ENCODE data around the gene SRRM3.
"Not testable (repeated sequence)": the region's sequence is repeated elsewhere in the genome, so short reads cannot be mapped to it uniquely, and the experiment has no call there.

The SRRM3 gene

GRCh38 chr7:76217942-76218566, 16.4 kb downstream of the SRRM3 start:
- no peaks in the 10 kb centered on the region for H3K36me3 ChIP-seq (ENCODE audit: insufficient read depth, low read length)
- H3K4me1 ChIP-seq (ENCODE audit: control insufficient read depth, insufficient read depth, low read length, unreplicated experiment), result peaks cover 5% of the 10 kb centered on the region
- H3K79me2 ChIP-seq (ENCODE audit: control insufficient read depth, insufficient read depth, low read length, unreplicated experiment), result no peaks in the 10 kb centered on the region
- no peak overlapping the region for H3K4me3 ChIP-seq (ENCODE audit: low read depth, low read length)
- no peak overlapping the region for H2AFZ ChIP-seq (ENCODE audit: low read length, unreplicated experiment)
- peaks cover 46% of the 10 kb centered on the region for H3K27me3 ChIP-seq (ENCODE audit: insufficient read depth, low read length)
- no peak overlapping the region for H3K27ac ChIP-seq (ENCODE audit: low read depth, low read length)

GRCh38 chr7:76220185-76221057, 18.7 kb downstream of the SRRM3 start:
- H3K36me3 ChIP-seq (ENCODE audit: insufficient read depth, low read length), result no peaks in the 10 kb centered on the region
- H2AFZ ChIP-seq (ENCODE audit: low read length, unreplicated experiment), result no peak overlapping the region
- no peaks in the 10 kb centered on the region for H3K79me2 ChIP-seq (ENCODE audit: control insufficient read depth, insufficient read depth, low read length, unreplicated experiment)
- peaks cover 46% of the 10 kb centered on the region for H3K27me3 ChIP-seq (ENCODE audit: insufficient read depth, low read length)
- no peak overlapping the region for H3K4me3 ChIP-seq (ENCODE audit: low read depth, low read length)
- peaks cover 5% of the 10 kb centered on the region for H3K4me1 ChIP-seq (ENCODE audit: control insufficient read depth, insufficient read depth, low read length, unreplicated experiment)
- H3K27ac ChIP-seq (ENCODE audit: low read depth, low read length), result no peak overlapping the region

GRCh38 chr7:76222333-76222732, 20.6 kb downstream of the SRRM3 start:
- H3K4me3 ChIP-seq (ENCODE audit: low read depth, low read length), result no peak overlapping the region
- peaks cover 42% of the 10 kb centered on the region for H3K27me3 ChIP-seq (ENCODE audit: insufficient read depth, low read length)
- H3K27ac ChIP-seq (ENCODE audit: low read depth, low read length), result no peak overlapping the region
- no peak overlapping the region for H2AFZ ChIP-seq (ENCODE audit: low read length, unreplicated experiment)
- H3K79me2 ChIP-seq (ENCODE audit: control insufficient read depth, insufficient read depth, low read length, unreplicated experiment), result no peaks in the 10 kb centered on the region
- H3K4me1 ChIP-seq (ENCODE audit: control insufficient read depth, insufficient read depth, low read length, unreplicated experiment), result peaks cover 5% of the 10 kb centered on the region
- H3K36me3 ChIP-seq (ENCODE audit: insufficient read depth, low read length), result no peaks in the 10 kb centered on the region

GRCh38 chr7:76222839-76223238, 21.1 kb downstream of the SRRM3 start:
- Histone ChIP-seq H2AFZ (ENCODE audit: low read length, unreplicated experiment) (no peak overlapping the region), H3K4me1 (ENCODE audit: control insufficient read depth, insufficient read depth, low read length, unreplicated experiment) (peaks cover 5% of the 10 kb centered on the region), H3K36me3 (ENCODE audit: insufficient read depth, low read length) (no peaks in the 10 kb centered on the region), H3K27me3 (ENCODE audit: insufficient read depth, low read length) (peaks cover 39% of the 10 kb centered on the region), H3K79me2 (ENCODE audit: control insufficient read depth, insufficient read depth, low read length, unreplicated experiment) (no peaks in the 10 kb centered on the region), H3K27ac (ENCODE audit: low read depth, low read length) (no peak overlapping the region), H3K4me3 (ENCODE audit: low read depth, low read length) (no peak overlapping the region)

- Histone ChIP-seq H3K79me2 (ENCODE audit: control insufficient read depth, insufficient read depth, low read length, unreplicated experiment) (no peaks in the 10 kb centered on the region), H2AFZ (ENCODE audit: low read length, unreplicated experiment) (no peak overlapping the region), H3K27ac (ENCODE audit: low read depth, low read length) (no peak overlapping the region), H3K27me3 (ENCODE audit: insufficient read depth, low read length) (peaks cover 34% of the 10 kb centered on the region), H3K36me3 (ENCODE audit: insufficient read depth, low read length) (no peaks in the 10 kb centered on the region), H3K4me1 (ENCODE audit: control insufficient read depth, insufficient read depth, low read length, unreplicated experiment) (peaks cover 5% of the 10 kb centered on the region), H3K4me3 (ENCODE audit: low read depth, low read length) (no peak overlapping the region)
Observed at GRCh38 chr7:76223286-76223972, 21.7 kb downstream of the SRRM3 start.

GRCh38 chr7:76224695-76225094, 23.0 kb downstream of the SRRM3 start:
- Histone ChIP-seq H3K4me3 (ENCODE audit: low read depth, low read length) (no peak overlapping the region), H3K36me3 (ENCODE audit: insufficient read depth, low read length) (no peaks in the 10 kb centered on the region), H3K4me1 (ENCODE audit: control insufficient read depth, insufficient read depth, low read length, unreplicated experiment) (peaks cover 5% of the 10 kb centered on the region), H3K27me3 (ENCODE audit: insufficient read depth, low read length) (peaks cover 36% of the 10 kb centered on the region), H3K79me2 (ENCODE audit: control insufficient read depth, insufficient read depth, low read length, unreplicated experiment) (no peaks in the 10 kb centered on the region), H3K27ac (ENCODE audit: low read depth, low read length) (no peak overlapping the region), H2AFZ (ENCODE audit: low read length, unreplicated experiment) (no peak overlapping the region)

GRCh38 chr7:76225379-76225778, 23.7 kb downstream of the SRRM3 start:
- Histone ChIP-seq H2AFZ (ENCODE audit: low read length, unreplicated experiment) (no peak overlapping the region), H3K36me3 (ENCODE audit: insufficient read depth, low read length) (no peaks in the 10 kb centered on the region), H3K4me3 (ENCODE audit: low read depth, low read length) (no peak overlapping the region), H3K27me3 (ENCODE audit: insufficient read depth, low read length) (peaks cover 43% of the 10 kb centered on the region), H3K27ac (ENCODE audit: low read depth, low read length) (no peak overlapping the region), H3K79me2 (ENCODE audit: control insufficient read depth, insufficient read depth, low read length, unreplicated experiment) (no peaks in the 10 kb centered on the region), H3K4me1 (ENCODE audit: control insufficient read depth, insufficient read depth, low read length, unreplicated experiment) (peaks cover 3% of the 10 kb centered on the region)

- Histone ChIP-seq H3K4me3 (ENCODE audit: low read depth, low read length) (no peak overlapping the region), H3K27me3 (ENCODE audit: insufficient read depth, low read length) (peaks cover 45% of the 10 kb centered on the region), H3K36me3 (ENCODE audit: insufficient read depth, low read length) (no peaks in the 10 kb centered on the region), H3K79me2 (ENCODE audit: control insufficient read depth, insufficient read depth, low read length, unreplicated experiment) (no peaks in the 10 kb centered on the region), H3K4me1 (ENCODE audit: control insufficient read depth, insufficient read depth, low read length, unreplicated experiment) (no peaks in the 10 kb centered on the region), H3K27ac (ENCODE audit: low read depth, low read length) (no peak overlapping the region), H2AFZ (ENCODE audit: low read length, unreplicated experiment) (no peak overlapping the region)
Observed at GRCh38 chr7:76225951-76226350, 24.3 kb downstream of the SRRM3 start.

- H3K79me2 ChIP-seq (ENCODE audit: control insufficient read depth, insufficient read depth, low read length, unreplicated experiment); H3K4me3 ChIP-seq (ENCODE audit: low read depth, low read length); H3K36me3 ChIP-seq (ENCODE audit: insufficient read depth, low read length); H2AFZ ChIP-seq (ENCODE audit: low read length, unreplicated experiment); H3K27ac ChIP-seq (ENCODE audit: low read depth, low read length); H3K4me1 ChIP-seq (ENCODE audit: control insufficient read depth, insufficient read depth, low read length, unreplicated experiment): not testable (repeated sequence)
- peaks cover 55% of the 10 kb centered on the region for H3K27me3 ChIP-seq (ENCODE audit: insufficient read depth, low read length)
Observed at GRCh38 chr7:76226878-76227423, 25.3 kb downstream of the SRRM3 start.

GRCh38 chr7:76230214-76230613, 28.5 kb downstream of the SRRM3 start:
- no peak overlapping the region for H3K27ac ChIP-seq (ENCODE audit: low read depth, low read length)
- no peak overlapping the region for H3K4me3 ChIP-seq (ENCODE audit: low read depth, low read length)
- no peaks in the 10 kb centered on the region for H3K4me1 ChIP-seq (ENCODE audit: control insufficient read depth, insufficient read depth, low read length, unreplicated experiment)
- peaks cover 39% of the 10 kb centered on the region for H3K27me3 ChIP-seq (ENCODE audit: insufficient read depth, low read length)
- H3K36me3 ChIP-seq (ENCODE audit: insufficient read depth, low read length), result no peaks in the 10 kb centered on the region
- H2AFZ ChIP-seq (ENCODE audit: low read length, unreplicated experiment), result no peak overlapping the region
- H3K79me2 ChIP-seq (ENCODE audit: control insufficient read depth, insufficient read depth, low read length, unreplicated experiment), result no peaks in the 10 kb centered on the region
